ENCODE data around the gene ACTR1B. TPM values are rescaled to one million over a fixed set of nuclear protein-coding genes. Genes with fewer than 3 reads are reported as not detected.
A peak's percentile ranks its signal among the peaks of the same experiment; 100 is the strongest.

The ACTR1B gene
- total and polyA plus RNA-seq, 9 donors: 23.0 to 85.2 (median 67.4) TPM

GRCh38 chr2:97662895-97663625, 784 bp downstream of the ACTR1B start:
- Histone ChIP-seq H3K27ac (peak overlapping the region; percentile 51 to 87), H3K4me1 (ENCODE audit: insufficient read depth) (peaks cover 12% of the 10 kb centered on the region), H3K36me3 (no peaks in the 10 kb centered on the region), H3K4me3 (peak overlapping the region; percentile 66), H3K27me3 (no peaks in the 10 kb centered on the region), H3K9me3 (no peaks in the 10 kb centered on the region)
- TF ChIP-seq, protein P1, sequence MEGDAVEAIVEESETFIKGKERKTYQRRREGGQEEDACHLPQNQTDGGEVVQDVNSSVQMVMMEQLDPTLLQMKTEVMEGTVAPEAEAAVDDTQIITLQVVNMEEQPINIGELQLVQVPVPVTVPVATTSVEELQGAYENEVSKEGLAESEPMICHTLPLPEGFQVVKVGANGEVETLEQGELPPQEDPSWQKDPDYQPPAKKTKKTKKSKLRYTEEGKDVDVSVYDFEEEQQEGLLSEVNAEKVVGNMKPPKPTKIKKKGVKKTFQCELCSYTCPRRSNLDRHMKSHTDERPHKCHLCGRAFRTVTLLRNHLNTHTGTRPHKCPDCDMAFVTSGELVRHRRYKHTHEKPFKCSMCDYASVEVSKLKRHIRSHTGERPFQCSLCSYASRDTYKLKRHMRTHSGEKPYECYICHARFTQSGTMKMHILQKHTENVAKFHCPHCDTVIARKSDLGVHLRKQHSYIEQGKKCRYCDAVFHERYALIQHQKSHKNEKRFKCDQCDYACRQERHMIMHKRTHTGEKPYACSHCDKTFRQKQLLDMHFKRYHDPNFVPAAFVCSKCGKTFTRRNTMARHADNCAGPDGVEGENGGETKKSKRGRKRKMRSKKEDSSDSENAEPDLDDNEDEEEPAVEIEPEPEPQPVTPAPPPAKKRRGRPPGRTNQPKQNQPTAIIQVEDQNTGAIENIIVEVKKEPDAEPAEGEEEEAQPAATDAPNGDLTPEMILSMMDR (IDR thresholded peaks at IDR 0.05): no peak
- TF ChIP-seq EP300 (IDR thresholded peaks at IDR 0.05) (no peak), POLR2A (IDR thresholded peaks at IDR 0.05) (peak; percentile 7)
- WGBS, 3 donors: 0 to 1% (median 1%) methylated on average over 21 to 24 of the region's 24 CpGs
- peak; percentile 56 to 76 (median 75) for DNase-seq
- intact Hi-C loops (cut with DNase I): loop anchor here in 1 of 4 donors (2.0 kb wide), 1 partner anchor 16 kb away; the partner anchor contains the start of gene COX5B

DNA sequence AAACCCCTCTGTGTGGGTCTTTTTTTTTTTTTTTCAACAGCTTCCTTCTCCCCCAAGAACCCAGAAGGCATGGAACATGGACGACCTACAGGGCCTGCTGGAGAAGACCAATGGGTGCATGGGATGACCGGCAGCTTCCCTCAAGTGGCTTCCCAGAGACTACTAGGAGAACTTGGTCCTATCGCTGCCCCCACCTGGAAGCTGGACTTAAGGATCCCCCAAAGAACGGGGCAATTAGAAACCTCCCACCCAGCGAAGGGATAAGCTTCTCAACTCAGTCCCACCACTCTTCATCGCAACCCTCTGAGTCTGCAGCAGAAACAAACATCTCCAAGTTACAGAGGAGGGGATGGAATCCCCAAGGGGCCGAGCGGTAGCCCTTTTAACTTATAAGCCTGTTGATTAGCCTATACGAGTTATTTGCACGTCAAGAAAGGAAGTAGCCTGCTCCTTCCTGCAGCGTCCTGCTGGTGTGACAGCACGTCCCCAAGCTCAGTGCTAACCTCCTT, 1.4 kb downstream of the ACTR1B start:
- Histone ChIP-seq H3K9me3 (no peaks in the 10 kb centered on the region), H3K27ac (peak overlapping the region in 1 of 2 donors; percentile 87), H3K4me3 (peak overlapping the region; percentile 66), H3K36me3 (no peaks in the 10 kb centered on the region), H3K27me3 (no peaks in the 10 kb centered on the region), H3K4me1 (ENCODE audit: insufficient read depth) (peaks cover 12% of the 10 kb centered on the region)
- WGBS, 3 donors: 32 to 37% (median 35%) methylated on average over 12 of the region's 12 CpGs
- TF ChIP-seq, protein P1 (IDR thresholded peaks at IDR 0.05): no peak
- no peak for TF ChIP-seq EP300 (IDR thresholded peaks at IDR 0.05)
- intact Hi-C loops (cut with DNase I): loop anchor here in 1 of 4 donors (2.0 kb wide), 1 partner anchor 16 kb away; the partner anchor contains the start of gene COX5B
- DNase-seq: no peak

DNA sequence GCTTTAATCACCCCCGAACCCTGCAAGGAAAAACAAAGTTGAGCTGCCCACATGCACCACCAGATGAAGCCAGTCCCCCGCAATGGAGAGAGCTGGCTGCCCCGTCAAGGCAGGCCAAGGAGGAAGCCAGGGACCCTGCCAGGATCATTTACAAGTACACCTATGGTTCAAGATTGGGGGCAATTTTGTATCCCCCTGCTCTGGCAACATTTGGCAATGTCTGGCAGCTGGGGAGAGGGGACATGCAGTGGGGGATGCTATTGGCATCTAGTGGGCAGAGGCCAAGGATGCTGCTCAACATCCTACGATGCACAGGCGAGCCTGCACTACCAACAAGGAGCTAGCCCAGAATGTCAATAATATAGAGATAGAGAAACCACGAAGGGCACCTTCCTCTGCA, 1.9 kb downstream of the ACTR1B start:
- DNase-seq: no peak
- intact Hi-C loops (cut with DNase I): loop anchor here in 1 of 4 donors (2.0 kb wide), 1 partner anchor 15 kb away; the partner anchor contains the start of gene COX5B
- no peak overlapping the region for H3K27ac ChIP-seq
- H3K4me3 ChIP-seq: peak overlapping the region; percentile 66
- H3K27me3 ChIP-seq: no peaks in the 10 kb centered on the region
- H3K36me3 ChIP-seq: no peaks in the 10 kb centered on the region
- H3K4me1 ChIP-seq (ENCODE audit: insufficient read depth): peaks cover 12% of the 10 kb centered on the region
- TF ChIP-seq, protein P1 (IDR thresholded peaks at IDR 0.05): no peak
- no peak for TF ChIP-seq EP300 (IDR thresholded peaks at IDR 0.05)
- no peak for TF ChIP-seq POLR2A (IDR thresholded peaks at IDR 0.05)
- 72 to 80% (median 73%) methylated on average over 6 of the region's 6 CpGs for WGBS, 3 donors
- no peaks in the 10 kb centered on the region for H3K9me3 ChIP-seq

DNA sequence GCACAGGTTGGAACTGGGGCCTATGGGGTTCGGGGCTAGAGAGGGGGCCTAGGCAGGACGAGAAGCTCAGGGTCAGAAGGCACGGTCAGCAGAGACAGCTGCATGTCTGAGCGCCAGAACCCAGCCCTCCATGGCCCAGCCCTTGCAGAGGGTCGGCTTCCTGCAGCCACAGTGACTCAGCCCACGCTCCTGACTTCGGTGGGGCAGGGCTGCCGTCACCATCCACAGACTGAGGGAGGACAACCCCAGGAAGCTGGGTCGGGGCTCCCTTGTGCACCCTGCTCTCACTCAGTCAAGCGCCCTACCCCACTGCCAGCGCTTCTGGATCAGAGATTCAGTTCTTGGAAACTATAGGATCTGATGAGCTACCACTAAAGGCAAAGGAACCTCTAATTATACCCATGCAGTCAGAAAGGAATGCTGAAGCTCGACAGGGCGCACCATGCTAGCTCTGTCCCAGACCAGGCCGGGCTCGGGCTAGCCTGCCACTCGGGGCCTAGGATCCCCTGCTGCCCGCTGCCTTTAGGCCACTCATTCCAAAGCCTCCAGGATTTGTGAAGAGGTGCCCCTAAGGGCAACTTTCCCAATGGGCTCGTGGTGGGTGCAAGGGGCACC, 3.0 kb downstream of the ACTR1B start:
- no peak for DNase-seq
- Histone ChIP-seq H3K36me3 (no peaks in the 10 kb centered on the region), H3K4me3 (no peak overlapping the region), H3K4me1 (ENCODE audit: insufficient read depth) (peaks cover 12% of the 10 kb centered on the region), H3K9me3 (no peaks in the 10 kb centered on the region), H3K27me3 (no peaks in the 10 kb centered on the region), H3K27ac (no peak overlapping the region)
- WGBS, 3 donors: 66 to 77% (median 73%) methylated on average over 18 of the region's 18 CpGs
- intact Hi-C loops (cut with DNase I): no loop called here
- TF ChIP-seq, protein P1 (IDR thresholded peaks at IDR 0.05): no peak
